Measurements from ENCODE around the gene ACTG2.

Gene ACTG2

GRCh38 chr2:73962798-73963197 is 70.0 kb downstream of the ACTG2 start:
- DNase-seq (ENCODE audit: low spot score), result no peak
- TF ChIP-seq CTCF (IDR thresholded peaks at IDR 0.05; ENCODE audit: extremely low read depth, insufficient read depth, missing control alignments), result no peak
- in situ Hi-C loops (cut with MboI; ENCODE audit: low pct_unique_long_range_greater_than_20kb, low sequenced_read_pairs, unreplicated experiment), result no loop called here

- no peak for TF ChIP-seq CTCF (IDR thresholded peaks at IDR 0.05; ENCODE audit: extremely low read depth, insufficient read depth, missing control alignments)
- in situ Hi-C loops (cut with MboI; ENCODE audit: low pct_unique_long_range_greater_than_20kb, low sequenced_read_pairs, unreplicated experiment), result no loop called here
- peak; percentile 64 for DNase-seq (ENCODE audit: low spot score)
Measured at GRCh38 chr2:73963385-73964120, 70.7 kb downstream of the ACTG2 start.

- TF ChIP-seq CTCF (IDR thresholded peaks at IDR 0.05; ENCODE audit: extremely low read depth, insufficient read depth, missing control alignments), result no peak
- in situ Hi-C loops (cut with MboI; ENCODE audit: low pct_unique_long_range_greater_than_20kb, low sequenced_read_pairs, unreplicated experiment), result no loop called here
- DNase-seq (ENCODE audit: low spot score), result no peak
Measured at GRCh38 chr2:73964223-73964622, 71.4 kb downstream of the ACTG2 start.

GRCh38 chr2:73965053-73965452 is 72.2 kb downstream of the ACTG2 start:
- TF ChIP-seq CTCF (IDR thresholded peaks at IDR 0.05; ENCODE audit: extremely low read depth, insufficient read depth, missing control alignments), result no peak
- in situ Hi-C loops (cut with MboI; ENCODE audit: low pct_unique_long_range_greater_than_20kb, low sequenced_read_pairs, unreplicated experiment), result no loop called here
- DNase-seq (ENCODE audit: low spot score), result no peak

- no peak for DNase-seq (ENCODE audit: low spot score)
- no peak for TF ChIP-seq CTCF (IDR thresholded peaks at IDR 0.05; ENCODE audit: extremely low read depth, insufficient read depth, missing control alignments)
- in situ Hi-C loops (cut with MboI; ENCODE audit: low pct_unique_long_range_greater_than_20kb, low sequenced_read_pairs, unreplicated experiment), result no loop called here
Measured at GRCh38 chr2:73968357-73968937, 75.6 kb downstream of the ACTG2 start.

- no peak for TF ChIP-seq CTCF (IDR thresholded peaks at IDR 0.05; ENCODE audit: extremely low read depth, insufficient read depth, missing control alignments)
- in situ Hi-C loops (cut with MboI; ENCODE audit: low pct_unique_long_range_greater_than_20kb, low sequenced_read_pairs, unreplicated experiment), result no loop called here
- DNase-seq (ENCODE audit: low spot score), result no peak
Measured at GRCh38 chr2:73969356-73969755, 76.5 kb downstream of the ACTG2 start.
